Left lung (tissue), 10 donors: ENCODE data around the gene WDR83. TPM values are rescaled to one million over a fixed set of nuclear protein-coding genes. Genes with fewer than 3 reads are reported as not detected.
"Not testable (repeated sequence)": the region's sequence is repeated elsewhere in the genome, so short reads cannot be mapped to it uniquely, and the experiment has no call there.

Source experiments
- ATAC-seq: fragments of 200-7000 bp; cut with Tn5 transposase; one replicate; pipeline ENCODE4 v1.9.1; 2020; ENCODE audit warnings: moderate library complexity
- DNase-seq, 4 donors: peaks; one replicate each; pipeline ENCODE4 v3.0.0-alpha.2; 2013 to 2020
- H3K27ac ChIP-seq, 2 donors: fragments of 200-600 bp; sonication (generic) in 1 of 2; one replicate each; pipeline versions ENCODE4 v1.5.0 to v1.8.0; 2020 to 2021
- H3K27me3 ChIP-seq, 2 donors: fragments of 200-600 bp; sonication (generic) in 1 of 2; one replicate each; pipeline versions ENCODE4 v1.5.0 to v1.8.0; 2020 to 2021
- H3K36me3 ChIP-seq, 2 donors: fragments of 200-600 bp; sonication (generic) in 1 of 2; one replicate each; pipeline versions ENCODE4 v1.5.0 to v1.8.0; 2020 to 2021
- H3K4me1 ChIP-seq, 2 donors: fragments of 200-600 bp; one replicate each; pipeline ENCODE4 v1.8.0; 2021
- H3K4me3 ChIP-seq, 2 donors: fragments of 200-600 bp; sonication (generic) in 1 of 2; one replicate each; pipeline versions ENCODE4 v1.5.0 to v1.8.0; 2020 to 2021; ENCODE audit warnings: mild to moderate bottlenecking in 1 of 2
- H3K9me3 ChIP-seq, 2 donors: fragments of 200-600 bp; sonication (generic) in 1 of 2; one replicate each; pipeline versions ENCODE4 v1.5.0 to v1.8.0; 2020 to 2021
- CTCF ChIP-seq, 2 donors: fragments of 200-600 bp; sonication (generic) in 1 of 2; IDR thresholded peaks; one replicate each; pipeline versions ENCODE4 v1.5.0 to v1.8.0; 2021; ENCODE audit warnings: antibody characterized with exemption in 2 of 2
- intact Hi-C, 2 donors: fragments of 100-400 bp; cut with DNase I; formaldehyde crosslinking; loops; one replicate each; pipeline versions ENCODE4 v1.11.2 to v1.14.2; 2022
- polyA plus RNA-seq, 6 donors: library from polyadenylated mRNA; unstranded; fragments of 120-200 nt; gene quantifications; one replicate each; pipeline ENCODE4 v1.2.1, GENCODE V29; 2013; ENCODE audit not compliant: insufficient read length in 6 of 6
- total RNA-seq, 2 donors: library from RNA; stranded (reverse); fragmentation: NEBNext Ultra II Directional; extraction: Animal tissue kit (Norgen Biotek cat#: 25700); gene quantifications; one replicate each; pipeline ENCODE4 v1.2.1, GENCODE V29; 2021
- donor health status: DM: no; HTN: yes; CAD: no.
- donor health status: DM: no; HTN: no; CAD: no.

Gene WDR83
- total and polyA plus RNA-seq, 8 donors, result 9.0 to 27.1 (median 22.8) TPM

- H3K27ac ChIP-seq, result no peak overlapping the region
- H3K4me1 ChIP-seq, result peaks cover 3 to 12% of the 10 kb centered on the region in 2 donors
- DNase-seq (peak; percentile 59 to 94 (median 84)), ATAC-seq (peak; percentile 99)
- intact Hi-C loops, result no loop called here
- H3K27me3 ChIP-seq, result no peaks in the 10 kb centered on the region
- H3K4me3 ChIP-seq, result peak overlapping the region in 1 of 2 donors; percentile 16
- TF ChIP-seq CTCF (IDR thresholded peaks at IDR 0.05), result peak; percentile 83 to 85
- peaks cover 0 to 17% of the 10 kb centered on the region in 2 donors for H3K36me3 ChIP-seq
- no peaks in the 10 kb centered on the region for H3K9me3 ChIP-seq
Measured at GRCh38 chr19:12639901-12640613, 26.6 kb upstream of the WDR83 start.

GRCh38 chr19:12641456-12641855, 25.2 kb upstream of the WDR83 start:
- Histone ChIP-seq H3K27ac (no peak overlapping the region), H3K27me3 (no peaks in the 10 kb centered on the region), H3K36me3 (peaks cover 0 to 24% of the 10 kb centered on the region in 2 donors), H3K9me3 (no peaks in the 10 kb centered on the region), H3K4me3 (no peak overlapping the region), H3K4me1 (peaks cover 3 to 15% of the 10 kb centered on the region in 2 donors)
- TF ChIP-seq CTCF (IDR thresholded peaks at IDR 0.05), result no peak
- no peak for ATAC-seq
- intact Hi-C loops, result no loop called here
- DNase-seq, result peak in 1 of 4 donors; percentile 13

- Histone ChIP-seq H3K36me3 (peaks cover 0 to 27% of the 10 kb centered on the region in 2 donors), H3K9me3 (no peaks in the 10 kb centered on the region), H3K27ac (no peak overlapping the region), H3K27me3 (no peaks in the 10 kb centered on the region), H3K4me1 (peaks cover 3 to 24% of the 10 kb centered on the region in 2 donors), H3K4me3 (no peak overlapping the region)
- ATAC-seq, result no peak
- TF ChIP-seq CTCF (IDR thresholded peaks at IDR 0.05), result no peak
- intact Hi-C loops, result no loop called here
- DNase-seq, result peak in 1 of 4 donors; percentile 72
Measured at GRCh38 chr19:12642506-12642905, 24.1 kb upstream of the WDR83 start.

GRCh38 chr19:12643716-12644115, 22.9 kb upstream of the WDR83 start:
- ATAC-seq, H3K9me3 ChIP-seq, intact Hi-C loops, DNase-seq, H3K27ac ChIP-seq, H3K27me3 ChIP-seq, H3K4me3 ChIP-seq: not testable (repeated sequence)
- Histone ChIP-seq H3K4me1 (peaks cover 10 to 34% of the 10 kb centered on the region in 2 donors), H3K36me3 (peaks cover 0 to 27% of the 10 kb centered on the region in 2 donors)

GRCh38 chr19:12646551-12646950, 20.1 kb upstream of the WDR83 start:
- intact Hi-C loops, result no loop called here
- no peak for ATAC-seq
- Histone ChIP-seq H3K4me1 (peaks cover 7 to 23% of the 10 kb centered on the region in 2 donors), H3K27ac (no peak overlapping the region), H3K9me3 (no peaks in the 10 kb centered on the region), H3K27me3 (no peaks in the 10 kb centered on the region), H3K4me3 (no peak overlapping the region), H3K36me3 (peaks cover 0 to 32% of the 10 kb centered on the region in 2 donors)
- TF ChIP-seq CTCF (IDR thresholded peaks at IDR 0.05), result no peak
- peak in 1 of 4 donors; percentile 41 for DNase-seq
